CMK (cell line): ENCODE data around the gene MRPL20.
"Not testable (repeated sequence)": the region's sequence is repeated elsewhere in the genome, so short reads cannot be mapped to it uniquely, and the experiment has no call there.

Source experiments
- DNase-seq: peaks from one replicate; pipeline ENCODE4 v3.0.0-alpha.2; 2010; ENCODE audit warnings: low read depth

Gene MRPL20

DNA sequence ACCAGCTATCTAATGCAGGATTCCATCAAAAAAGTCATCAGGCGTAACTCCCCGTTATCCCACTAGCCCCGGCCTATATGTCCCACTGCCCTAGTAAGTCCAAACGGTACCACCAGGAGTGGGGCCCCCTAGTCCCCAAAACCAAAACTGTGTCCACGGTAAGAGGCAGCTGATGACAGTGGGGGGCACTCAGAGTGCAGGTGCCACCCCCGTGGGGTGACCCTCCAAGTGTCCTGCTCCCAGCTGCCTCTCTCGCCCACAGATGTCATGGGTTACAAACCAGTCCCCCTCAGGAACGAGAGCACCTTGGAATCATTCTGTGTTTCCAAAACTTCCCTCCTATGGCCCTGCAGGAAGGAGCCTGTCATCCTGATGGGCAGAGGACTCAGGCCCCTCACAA lies 21.2 kb downstream of the MRPL20 start:
- no peak for DNase-seq

DNA sequence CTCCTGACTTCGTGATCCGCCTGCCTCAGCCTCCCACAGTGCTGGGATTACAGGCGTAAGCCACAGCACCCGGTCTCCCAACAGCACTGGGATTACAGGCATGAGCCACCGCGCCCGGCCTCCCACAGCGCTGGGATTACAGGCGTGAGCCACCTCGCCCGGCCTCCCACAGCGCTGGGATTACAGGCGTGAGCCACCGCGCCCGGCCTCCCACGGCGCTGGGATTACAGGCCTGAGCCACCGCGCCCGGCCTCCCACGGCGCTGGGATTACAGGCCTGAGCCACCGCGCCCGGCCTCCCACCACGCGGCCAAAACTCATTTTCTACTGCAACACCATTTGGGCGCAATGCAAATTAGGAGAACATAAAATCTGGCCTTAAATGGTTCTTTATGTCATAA lies 21.8 kb downstream of the MRPL20 start:
- DNase-seq: not testable (repeated sequence)

DNA sequence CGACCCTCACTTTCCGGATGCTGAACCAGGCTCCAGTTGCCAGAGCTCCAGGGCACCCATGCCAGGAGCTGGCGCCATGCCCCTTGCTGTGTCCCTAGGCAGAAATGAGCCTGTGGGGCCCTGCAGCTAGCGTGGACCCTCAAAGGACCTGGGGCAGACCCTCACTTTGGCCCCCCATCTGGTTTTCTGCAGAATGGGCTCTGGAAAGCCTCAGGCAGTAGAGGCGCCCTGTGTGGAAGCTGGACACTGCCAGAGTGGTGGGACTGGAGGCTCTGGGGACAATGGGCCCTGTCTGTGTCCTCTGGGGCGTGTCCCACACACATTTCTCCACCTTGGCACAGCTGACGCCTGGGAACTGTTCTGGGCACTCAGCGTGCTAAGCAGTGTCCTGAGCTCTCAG lies 25.8 kb downstream of the MRPL20 start:
- DNase-seq: no peak

DNA sequence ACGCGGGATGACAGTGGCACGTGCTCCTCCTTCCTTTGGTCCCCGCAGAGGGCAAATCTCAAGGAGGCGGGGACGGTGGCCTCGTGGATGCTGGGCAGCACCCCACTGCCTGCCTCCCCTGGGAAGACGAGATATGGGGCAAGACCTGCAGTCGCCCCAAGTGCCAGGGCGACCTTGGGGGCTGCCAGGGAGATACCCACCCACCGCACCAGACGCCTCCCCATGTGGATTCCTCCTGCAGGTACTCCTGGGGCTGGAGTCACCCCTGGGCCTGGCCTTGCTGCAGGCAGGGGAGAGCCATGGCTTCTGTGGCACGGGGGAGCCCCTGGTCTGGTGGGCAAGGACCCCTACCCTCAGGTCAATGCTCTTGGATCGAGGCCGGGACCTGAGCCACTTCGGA lies 26.2 kb downstream of the MRPL20 start:
- no peak for DNase-seq

DNA sequence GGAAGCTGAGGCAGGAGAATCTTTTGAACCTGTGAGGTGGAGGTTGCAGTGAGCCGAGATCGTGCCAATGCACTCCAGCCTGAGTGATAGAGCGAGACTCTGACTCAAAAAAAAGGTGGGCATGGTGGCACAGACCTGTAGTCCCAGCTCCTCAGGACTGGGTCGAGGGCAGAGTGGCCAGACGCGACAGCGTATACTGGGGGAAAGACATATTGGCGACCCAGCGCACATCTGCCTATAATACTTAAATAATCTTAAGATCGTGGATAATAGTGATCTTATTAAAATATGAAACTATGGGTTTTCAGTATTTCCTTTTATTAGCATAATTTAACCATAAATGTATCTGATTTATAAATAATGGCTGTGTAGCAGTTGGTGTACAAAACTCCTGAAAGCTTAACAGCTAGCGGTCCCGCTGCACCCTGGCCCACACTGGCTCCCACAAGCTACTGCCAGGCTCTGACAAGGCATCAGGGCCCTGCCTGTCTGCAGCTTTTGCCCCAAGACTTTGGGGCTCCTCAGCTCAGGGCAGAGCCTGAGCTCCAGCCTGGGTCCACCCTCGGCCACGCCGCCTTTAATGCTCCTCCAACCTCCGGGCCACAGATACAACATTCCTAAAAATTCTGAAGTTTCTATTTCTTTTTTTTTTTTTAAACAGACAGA lies 29.4 kb downstream of the MRPL20 start:
- no peak for DNase-seq

DNA sequence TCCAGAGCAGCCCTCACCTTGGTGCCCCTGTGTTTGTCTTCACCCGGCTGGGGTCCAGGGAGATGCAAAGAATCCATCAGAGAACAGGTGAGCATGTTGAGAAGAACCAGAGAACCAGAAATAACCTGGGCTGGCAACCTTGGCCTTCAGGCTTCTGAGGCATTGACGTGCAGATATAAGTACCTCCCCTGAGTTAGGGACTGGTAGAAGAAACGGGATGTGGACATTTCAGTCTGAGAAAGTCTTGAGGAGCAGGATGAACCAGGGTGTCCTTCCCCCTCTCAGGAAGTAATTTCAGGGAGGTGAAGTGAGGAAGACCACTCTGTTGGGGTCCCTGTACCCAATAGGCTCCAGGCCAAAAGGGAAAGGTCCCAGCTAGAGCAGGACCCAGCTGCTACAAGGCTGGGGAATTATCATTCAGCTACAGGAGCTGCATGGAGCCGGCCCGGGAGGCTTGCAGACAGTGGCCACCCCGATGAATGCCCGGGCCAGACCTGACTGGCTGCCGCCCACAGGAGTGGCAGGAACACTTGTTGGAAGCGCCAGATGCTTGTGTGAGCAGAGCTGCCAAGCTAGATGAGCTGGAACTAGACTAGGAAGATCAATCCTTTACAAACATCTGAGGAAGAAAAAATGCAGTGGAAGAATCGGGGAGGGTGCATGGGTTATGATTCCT lies 30.4 kb downstream of the MRPL20 start:
- DNase-seq: no peak

DNA sequence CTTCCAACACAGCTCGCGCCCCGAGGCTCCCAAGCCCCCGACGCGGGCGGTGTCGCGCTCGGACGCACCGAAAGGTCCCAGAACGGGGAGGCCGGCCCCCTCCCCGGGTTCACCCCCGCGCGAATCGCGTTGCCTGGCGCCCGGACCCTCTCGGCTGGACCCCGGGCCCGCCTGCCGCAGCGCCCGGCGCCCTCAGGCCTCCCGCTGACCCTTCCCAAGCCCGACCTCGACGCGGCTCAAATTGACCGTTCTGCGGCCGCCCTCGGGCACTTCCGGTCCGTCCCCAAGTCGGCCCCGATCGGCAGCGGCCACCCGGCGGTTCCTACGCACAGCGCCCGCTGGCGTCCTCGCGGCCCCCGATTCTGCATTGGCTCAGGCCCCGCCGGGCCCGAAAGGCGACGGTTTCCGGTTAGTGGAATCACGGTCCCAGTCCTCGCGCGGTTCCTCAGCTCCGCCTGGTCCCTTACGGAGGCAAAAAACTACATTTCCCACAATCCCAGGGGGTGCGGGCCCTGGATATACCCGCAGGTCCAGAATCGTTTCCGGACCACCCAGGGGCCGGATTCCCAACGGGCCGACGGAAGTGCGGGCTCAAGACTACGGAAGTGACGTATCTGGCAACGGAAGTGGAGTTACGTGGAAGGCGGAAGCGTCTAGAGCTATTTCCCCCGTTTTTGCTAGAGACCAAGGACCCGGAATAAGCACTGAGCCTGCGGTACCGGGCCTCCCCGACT lies 32.0 kb downstream of the MRPL20 start, which contains the start of gene AURKAIP1:
Gene AURKAIP1 (minus strand): TSS at position 279 of the 734 bp plus-strand sequence. CDS start 451 bp downstream, outside the sequence.
- peak; percentile 100 for DNase-seq

DNA sequence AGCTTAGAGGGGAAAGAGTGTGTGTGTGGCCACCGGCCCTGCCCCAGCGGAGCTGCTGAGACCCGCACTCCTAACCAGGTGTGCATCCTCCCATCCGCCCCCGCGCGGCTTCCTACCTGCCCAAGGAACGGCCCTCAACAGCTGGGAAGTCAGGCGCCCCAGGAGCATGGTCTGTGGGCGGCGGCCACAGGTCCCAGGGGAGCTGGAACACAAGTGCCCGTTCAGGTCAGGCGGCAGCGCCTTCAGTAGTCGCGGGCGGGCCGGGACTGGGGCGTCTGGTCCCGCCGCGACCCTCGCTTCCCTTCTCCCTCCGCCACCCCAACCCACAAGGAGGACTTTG lies 32.5 kb downstream of the MRPL20 start:
- DNase-seq: no peak

DNA sequence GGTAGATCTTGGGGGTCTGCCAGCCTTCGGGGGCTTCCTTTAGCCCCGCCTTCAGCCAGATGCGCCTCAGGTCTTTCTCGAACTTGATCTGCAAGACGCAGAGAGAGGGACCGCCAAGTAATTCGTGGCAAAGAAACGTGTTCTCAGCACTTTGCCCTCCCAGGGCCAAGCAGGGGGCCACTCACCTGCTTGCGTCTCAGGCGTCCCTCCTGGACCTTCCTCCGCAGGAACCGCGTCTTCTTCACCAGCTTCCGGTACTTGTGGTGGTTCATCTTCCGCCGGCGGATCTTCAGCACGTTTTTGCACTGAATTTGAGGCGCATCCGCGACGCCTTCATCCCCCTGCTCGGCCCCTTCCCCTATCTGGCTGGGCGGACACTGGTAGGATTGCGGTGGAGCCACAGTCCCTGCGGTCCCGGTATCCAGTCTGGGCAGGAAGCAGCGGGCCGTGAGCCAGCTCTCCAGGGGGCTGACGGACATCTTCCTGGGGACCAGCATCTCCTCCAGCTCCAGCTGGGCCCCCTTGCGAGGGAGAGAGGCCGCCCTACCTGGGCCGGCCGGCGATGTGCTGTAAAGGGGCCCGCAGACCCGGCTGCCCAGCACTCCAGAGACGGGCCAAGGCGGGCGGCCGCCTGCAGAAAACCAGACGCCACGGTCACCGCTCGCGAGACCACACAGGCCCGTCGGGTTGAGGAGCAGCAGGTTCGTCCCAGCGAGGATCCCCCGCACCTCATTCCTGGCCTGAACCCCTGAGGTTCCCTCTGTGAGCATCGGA lies 33.1 kb downstream of the MRPL20 start:
- DNase-seq: no peak

DNA sequence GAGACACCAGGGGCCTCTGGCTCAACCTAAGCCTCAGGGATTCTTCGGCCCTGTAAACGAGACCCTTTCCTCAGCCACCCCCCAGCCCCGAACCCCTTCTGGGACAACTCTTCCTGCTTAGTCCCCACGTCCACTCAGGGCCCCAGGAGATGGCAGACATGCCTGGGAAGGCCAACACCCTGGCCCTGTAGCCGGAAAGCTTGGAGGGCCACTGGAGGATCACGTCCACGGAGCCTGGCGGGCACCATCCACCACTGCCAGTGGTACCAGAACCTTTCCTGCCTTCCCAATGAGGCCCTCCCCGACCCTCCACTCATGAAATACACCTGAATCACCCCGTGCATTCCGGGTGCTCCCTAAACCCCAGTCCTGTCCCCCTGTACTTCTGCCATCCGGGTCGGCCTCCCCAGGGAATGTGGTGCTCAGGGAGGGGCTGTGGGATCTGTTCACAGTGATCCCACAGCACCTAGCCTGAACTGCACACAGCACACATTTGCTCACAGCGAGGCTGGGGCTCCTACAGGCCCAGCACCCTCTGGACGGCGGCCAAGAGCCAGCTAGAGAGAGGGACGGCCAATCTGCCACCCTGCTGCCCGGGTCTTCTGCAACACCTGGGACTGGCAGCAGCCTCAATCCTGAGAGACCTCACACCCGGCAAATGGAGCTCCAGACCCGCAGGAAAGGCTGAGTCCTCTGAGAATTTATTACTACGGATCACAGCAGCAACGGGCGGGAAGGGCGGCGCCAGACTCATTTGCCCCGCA lies 33.9 kb downstream of the MRPL20 start:
- DNase-seq: no peak

DNA sequence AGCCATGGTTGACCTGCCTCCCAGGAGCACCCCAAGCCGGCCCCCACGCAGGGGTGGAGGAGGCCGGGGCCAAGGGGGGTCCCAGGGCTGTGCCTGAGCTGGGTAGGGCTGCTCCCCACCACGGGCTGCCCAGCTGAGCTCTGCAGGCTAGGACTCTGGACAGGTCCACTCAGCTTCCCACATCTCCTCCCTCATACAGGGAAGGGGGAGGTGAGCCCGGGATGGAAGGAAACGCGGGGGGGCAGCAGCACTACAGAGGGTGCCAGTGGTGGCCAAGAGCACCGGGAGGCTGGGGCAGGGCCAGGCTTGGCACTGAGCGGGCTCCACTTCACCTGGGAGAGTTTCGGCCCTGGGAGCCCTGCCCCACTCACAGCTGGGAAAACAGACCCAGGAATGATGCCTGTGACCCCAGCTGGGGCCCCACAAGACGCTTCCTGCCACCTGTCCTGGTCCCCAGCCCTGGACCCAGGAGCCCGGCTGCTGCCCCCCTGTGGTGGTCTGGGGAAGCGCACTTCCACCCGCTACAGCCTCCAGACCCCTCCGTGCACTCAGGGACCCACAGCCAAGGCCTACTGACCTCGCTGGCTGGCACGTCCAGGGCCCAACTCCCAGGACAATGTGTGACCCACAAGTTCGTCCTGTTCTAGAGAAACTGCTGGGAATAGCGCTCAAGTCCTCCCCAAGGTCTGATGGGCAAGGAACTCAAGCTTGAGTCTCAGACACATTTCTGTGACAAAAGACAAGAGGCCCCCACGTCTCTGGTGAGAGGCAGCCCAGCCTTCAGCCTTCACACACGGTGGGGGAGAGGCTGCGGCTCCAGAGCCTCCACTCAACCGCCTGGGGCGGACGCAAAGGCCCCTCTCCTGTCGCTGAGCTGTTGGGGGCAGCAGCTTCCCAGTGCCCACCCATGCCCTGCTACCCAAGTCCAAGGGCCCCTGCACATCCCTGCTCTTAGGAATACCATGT lies 35.1 kb downstream of the MRPL20 start:
- no peak for DNase-seq

DNA sequence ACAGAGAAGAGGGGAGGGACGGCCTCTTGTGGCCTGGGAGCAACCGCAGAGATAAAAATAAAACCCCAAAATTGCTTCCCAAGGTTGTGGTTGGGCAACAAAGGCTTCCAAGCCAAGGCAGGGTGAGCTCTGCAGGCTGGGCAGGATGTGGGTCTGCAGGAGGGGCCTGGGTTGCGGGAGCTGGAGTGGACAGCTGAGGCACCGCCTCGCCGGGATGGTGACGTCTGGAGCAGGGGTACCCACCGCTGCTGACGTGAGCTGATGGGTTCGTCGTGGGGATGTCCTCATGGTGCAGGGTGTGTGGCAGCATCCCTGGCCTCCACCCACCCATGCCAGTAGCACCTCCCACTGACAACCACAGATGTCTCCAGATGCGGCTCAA lies 35.7 kb downstream of the MRPL20 start:
- DNase-seq: peak; percentile 89

DNA sequence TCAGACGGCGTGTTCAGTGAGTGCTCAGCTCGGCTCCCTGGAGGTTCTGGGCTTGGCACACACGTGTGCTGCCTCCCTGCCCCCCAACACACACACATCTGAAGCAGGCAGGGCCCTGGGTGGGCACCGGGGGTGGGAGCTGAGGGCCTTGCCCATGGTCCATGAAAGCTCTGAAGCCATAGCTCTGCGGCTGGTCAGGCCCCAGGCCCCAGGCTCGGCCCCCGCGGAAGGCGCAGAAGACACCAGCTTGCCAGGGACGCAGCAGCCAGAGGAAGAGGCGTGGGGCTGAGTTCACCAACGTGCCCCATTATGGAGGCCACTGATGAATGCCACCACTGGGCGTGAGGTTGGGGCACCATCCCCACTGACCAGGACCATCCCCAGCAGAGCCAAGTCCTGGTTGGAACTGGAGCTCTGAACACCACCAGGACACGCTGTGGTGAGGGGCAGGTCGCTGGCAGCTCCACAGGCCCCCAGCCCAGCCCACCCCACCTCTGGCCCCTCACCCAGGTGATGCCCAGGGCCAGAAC lies 36.3 kb downstream of the MRPL20 start:
- no peak for DNase-seq

DNA sequence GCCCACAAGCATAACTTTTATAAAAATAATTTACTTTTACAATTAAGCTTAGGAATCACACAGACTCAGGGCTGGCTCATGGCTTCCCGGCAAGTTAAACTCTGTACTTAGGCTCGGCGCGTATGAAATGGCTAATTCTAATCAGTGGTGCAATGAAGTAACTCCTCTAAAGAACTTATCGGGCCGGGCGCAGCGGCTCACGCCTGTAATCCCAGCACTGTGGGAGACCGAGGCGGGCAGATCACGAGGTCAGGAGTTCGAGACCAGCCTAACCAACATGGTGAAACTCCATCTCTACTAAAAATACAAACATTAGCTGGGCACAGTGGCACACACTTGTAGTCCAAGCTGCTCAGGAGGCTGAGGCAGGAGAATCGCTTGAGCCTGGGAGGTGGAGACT lies 37.0 kb downstream of the MRPL20 start:
- DNase-seq: not testable (repeated sequence)

DNA sequence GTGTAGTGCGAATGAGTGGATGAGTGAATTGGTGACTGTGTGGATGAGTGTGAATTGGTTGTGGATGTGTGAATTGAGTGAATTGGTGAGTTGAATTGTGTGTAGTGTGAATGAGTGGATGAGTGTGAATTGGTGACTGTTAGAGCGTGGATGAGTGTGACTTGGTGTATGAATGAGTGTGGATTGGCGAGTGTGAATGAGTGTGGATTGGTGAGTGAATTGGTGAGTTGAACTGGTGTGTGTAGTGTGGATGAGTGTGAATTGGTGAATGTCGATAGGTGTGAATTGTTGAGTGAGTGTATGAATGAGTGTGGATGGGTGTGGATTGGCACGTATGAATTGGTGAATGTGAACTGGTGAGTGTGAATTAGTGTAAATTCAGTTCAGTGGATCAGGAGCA lies 39.8 kb downstream of the MRPL20 start:
- no peak for DNase-seq

DNA sequence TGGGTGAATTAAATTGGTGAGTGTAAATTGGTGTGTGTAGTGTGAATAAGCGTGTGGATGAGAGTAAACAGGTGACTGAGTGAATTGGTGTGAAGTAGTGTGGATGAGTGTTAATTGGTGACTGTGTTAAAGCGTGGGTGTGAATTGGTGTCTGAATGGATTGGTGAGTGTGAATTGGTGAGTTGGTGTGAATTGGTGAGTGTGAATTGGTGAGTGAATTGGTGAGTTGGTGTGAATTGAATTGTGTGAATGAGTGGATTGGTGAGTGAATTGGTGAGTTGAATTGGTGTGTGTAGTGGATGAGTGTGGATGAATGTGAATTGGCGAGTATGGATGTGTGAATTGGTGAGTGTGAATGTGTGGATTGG lies 40.4 kb downstream of the MRPL20 start:
- DNase-seq: no peak

DNA sequence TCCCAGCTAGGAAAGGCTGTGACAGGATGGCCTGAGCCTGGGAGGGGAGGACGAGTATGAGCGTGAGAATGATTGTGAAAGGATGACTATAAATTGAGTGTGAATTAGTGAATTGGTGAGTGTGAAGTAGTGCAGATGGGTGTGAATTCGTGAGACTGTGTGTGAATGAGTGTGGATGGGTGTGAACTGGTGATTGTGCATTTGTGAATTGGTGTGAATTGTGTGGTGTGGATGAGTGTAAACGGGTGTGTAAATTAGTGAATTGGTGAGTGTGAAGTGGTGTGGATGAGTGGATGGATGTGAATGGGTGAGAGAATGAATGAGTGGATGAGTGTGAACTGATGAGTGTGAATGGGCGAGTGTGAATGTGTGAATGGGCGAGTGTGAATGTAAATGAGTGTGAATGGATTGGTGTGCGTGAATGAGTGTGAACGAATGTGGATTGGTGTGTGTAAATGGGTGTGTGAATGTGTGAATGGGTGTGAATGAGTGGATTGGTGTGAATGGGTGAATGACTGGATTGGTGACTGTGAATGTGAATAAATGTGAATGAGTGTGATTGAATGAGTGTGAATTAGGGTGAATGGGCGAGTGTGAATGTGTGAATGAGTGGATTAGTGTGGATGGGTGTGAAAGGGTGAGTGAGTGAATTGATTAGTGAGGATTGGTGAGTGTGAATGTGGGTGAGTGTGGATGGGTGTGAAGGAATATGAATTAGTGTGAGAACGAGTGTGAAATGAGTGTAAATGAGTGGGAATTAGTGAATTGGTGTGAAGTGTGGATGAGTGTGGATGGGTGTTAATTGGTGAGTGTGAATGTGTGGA lies 41.0 kb downstream of the MRPL20 start:
- DNase-seq: no peak

DNA sequence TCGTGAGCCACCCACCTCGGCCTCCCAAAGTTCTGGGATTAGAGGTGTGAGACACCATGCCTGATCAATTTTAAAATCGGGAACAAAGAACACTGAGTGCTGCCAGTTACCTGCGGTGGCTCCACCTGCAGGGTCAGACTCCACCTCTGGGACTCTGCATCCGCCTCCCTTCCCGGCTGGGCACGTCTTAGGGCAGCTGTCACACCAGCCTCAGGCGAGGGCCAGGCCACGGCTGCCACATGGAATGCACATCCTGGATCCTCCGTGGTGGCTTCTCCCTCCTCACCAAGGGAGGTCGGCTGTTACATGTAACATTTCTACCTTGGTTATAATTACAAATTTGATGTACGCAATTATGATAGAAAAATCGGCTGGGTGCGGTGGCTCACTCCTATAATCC lies 42.8 kb downstream of the MRPL20 start:
- DNase-seq: no peak

DNA sequence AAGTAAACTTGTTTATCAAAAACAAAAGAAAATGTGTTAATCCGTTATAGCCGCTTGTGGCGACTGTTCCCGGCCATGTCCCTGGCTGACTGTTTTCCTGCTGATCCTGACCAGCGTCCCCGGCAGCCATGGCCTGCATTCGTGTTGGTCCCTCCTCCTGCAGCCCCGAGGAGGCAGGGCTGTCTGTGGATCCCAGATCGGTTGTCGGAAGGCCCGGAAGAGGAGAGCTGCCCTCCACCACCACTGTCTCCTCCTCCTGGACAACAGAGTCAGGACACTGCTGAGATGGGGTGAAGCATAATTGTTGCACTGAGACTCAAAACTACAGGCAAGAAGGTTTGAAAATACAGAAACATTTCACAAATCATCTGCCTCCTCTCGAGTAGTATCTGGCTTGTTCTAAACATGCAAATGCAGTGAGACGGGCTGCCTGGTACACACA lies 45.1 kb downstream of the MRPL20 start:
- DNase-seq: no peak
